IPS DF 19.7 (cell line): Measurements from ENCODE around the gene TTC7B.

ENCODE experiments used
- DNase-seq: peaks from one replicate; pipeline ENCODE4 v3.0.0-alpha.2; 2013; ENCODE audit warnings: low read depth, low spot score

Gene TTC7B

DNA sequence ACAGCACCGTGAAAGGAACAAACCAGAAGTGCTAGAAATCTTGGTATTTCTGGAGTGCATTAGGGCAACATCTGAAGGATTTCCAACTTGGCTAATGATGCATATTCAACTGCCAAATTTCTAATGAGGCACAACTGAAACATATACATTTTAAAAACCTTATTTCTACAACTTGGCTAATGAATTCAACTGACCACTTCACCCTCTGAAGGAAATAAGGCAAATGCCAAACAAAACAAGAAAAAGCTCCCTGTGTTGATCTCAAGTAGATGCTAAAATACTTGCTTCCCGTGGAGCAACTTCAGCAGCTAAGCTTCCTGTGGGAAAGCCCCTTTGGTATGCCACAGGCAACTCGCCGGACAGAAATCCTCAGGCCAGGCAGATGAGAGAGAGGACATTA, 167.1 kb downstream of the TTC7B start:
- no peak for DNase-seq

DNA sequence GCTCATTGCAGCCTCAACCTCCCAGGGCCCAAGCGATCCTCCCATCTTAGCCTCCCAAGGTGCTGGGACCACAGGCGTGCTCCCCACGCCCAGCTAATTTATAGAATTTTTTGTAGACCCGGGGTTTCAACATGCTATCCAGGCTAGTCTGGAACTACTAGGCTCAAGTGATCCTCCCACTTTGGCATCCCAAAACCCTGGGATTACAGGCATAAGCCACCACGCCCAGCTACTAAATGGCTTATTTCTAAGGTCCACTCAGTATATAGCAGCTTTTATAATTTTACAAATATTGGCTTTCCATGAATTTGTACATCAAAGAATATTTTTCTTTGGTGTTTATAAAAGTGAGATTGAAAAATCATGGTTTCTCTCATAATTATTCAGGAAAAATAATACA, 167.8 kb downstream of the TTC7B start:
- no peak for DNase-seq

DNA sequence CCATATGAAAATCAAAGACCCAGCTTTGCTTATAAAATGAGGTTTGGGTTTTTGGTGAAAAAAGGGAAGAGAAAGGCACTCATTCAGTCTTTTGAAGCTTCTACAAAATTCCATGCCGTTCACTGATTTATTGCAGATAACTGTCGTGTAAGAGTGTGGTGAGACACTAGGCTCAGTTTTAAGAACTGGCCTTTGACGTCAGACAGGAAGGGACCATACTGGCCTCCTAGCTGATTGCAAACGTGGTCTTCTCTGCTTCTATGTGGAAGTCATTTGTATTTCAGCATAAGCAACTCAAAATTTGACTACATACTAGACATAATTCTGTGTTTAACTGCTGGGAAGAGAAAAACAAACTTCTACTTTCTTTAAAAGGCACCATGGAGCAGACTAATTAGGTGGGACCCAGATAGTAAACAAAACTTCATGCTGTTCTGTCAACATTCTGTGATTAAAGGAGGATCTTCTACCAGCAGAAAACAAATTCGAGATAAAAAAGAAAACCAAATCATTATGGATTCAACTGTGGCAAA, 168.7 kb downstream of the TTC7B start:
- no peak for DNase-seq

DNA sequence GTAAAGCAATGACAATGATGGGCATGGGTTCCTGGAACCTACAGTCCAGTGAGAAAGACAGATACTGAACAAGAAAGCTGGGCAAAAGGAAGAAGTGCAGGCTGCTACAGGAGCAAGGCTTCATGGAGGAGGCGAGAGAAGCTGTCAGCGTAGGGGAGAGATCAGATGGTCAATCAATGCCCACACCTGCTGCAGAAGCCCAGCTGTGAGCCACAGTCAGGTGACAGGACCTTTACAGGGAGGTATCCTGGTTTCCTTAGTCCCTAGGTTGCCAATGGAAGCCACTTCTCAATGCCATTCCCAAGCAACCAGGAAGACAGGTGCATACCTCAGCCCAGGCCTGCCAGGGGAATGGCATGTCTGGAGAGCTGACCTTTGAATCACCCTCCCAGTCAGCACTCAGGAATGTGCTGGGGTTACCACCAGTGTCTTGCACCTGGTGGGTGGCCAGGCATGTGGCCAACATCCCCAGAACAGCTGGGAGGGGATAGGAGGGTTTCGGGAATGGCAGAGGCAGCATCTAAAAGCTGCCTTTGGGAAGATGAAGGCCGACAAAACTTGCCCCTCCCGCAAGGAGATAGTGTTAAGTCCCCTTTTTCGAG, 170.3 kb downstream of the TTC7B start:
- peak; percentile 90 for DNase-seq

DNA sequence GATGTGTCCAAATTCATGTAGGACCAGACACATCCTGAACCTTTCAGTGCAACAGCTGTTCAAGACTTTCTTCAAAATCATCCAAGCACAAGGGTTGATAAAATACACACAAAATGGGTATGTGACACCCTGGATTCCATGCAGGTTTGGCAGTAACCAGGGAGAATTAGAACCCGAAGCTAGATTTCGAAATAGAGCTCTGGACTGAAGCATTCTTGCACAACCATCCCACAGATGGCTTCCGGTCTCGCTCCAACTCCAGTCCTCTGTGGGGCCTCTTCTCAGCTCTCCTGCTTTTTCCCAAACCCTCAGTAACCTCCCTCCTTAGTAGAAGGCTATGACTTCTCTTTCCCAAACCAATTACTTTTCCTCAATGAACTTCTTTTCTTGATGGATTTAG, 171.3 kb downstream of the TTC7B start:
- no peak for DNase-seq

DNA sequence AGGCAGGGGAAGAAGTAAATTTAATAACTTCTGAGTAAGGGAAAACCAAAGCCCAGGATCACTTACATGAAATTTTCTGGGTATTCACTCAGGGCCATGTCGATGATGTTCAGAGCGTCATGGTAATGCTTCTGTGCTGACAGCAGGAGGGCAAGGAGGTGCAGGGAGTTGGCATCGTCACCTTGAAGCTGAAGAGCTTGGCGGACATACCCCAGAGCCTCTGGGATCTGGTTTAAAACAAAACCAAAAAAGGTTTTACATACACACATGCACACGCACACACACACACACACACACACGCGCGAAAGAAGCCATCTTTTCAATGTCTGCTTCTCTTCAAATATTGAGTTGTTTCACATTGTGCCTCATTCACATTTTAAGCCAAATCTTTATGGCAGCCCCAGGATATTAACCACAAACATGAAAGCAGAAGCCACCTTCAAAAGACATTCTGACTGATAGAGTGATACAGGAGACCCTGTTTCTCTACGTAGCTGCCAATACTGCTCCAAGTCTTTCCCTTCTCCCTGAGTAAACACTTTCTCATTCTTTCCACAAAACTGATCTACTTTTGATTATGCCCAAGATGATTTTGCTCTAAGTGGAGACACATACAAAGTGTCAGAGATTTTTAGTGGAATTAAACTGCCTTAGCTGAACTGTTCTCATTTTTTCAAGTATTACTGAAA, 172.1 kb downstream of the TTC7B start:
- no peak for DNase-seq

DNA sequence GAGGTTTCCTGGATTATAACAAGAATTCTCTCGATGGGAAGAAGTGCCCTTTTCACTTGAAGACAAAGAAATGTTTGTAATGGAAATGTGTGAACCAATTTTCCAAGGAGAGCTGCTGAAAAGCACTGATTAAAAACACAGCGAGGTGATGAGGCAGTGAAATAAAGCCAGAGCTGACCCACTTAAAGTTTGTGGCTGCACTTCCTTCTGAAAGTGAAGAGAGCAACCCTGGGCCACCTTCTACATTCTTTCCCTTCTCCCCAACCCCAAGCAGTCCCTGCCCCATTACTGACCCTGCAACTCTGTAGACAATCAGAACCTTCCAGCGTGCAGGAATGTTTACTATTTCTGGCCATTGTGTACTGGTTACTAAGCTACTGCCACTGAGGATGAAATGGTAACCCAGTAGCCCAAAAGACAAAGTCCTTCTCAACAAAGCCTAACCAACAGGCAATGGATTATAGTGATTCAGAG, 173.9 kb downstream of the TTC7B start:
- DNase-seq, result peak; percentile 78

DNA sequence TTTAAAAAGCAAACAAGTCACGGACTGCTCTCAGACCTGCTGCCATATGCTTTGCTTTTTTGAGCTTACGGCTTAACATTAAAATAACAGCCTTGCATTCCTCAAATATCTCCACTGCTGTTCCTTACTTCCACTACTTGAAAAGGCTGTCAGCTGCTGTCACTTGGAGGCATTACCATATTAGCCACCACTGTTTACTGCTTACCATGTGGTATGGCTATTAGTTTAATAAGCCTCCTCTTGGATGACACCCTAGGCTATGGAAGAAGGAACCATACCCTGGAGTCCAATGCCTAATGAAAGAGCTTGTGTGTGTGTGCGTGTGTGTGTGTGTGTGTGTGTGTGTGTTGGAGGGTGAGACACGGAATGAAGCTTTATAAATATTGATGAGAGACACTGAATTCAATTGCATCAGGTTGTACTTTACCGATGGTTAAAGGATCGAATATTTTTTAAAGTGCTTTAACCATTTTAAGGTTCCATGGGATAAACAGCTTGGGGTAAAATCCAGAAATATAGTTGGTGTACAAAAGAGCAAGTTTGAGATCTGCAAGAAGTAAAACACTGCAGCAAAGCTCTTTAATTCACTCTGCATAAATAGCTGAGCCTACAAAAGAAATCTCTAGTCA, 174.5 kb downstream of the TTC7B start:
- DNase-seq, result no peak

DNA sequence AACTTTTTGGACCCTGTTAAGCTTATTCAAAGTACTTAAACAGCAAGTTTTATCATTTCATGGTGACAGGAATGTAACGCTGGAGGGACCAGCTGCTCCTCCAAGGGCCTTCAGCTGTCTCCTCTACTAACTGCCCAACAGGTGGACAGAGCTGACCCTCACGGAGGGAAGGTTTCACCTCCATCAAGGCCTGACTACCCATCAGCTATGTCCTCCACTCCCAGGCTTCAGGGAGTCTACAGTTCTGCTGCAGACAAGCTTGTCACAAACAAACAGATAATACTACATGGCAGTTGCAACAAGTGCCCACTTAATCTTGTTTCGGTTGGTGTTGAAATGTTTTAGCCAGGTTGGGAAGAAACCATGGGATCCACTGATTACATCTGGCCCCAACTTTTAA, 175.1 kb downstream of the TTC7B start:
- no peak for DNase-seq

DNA sequence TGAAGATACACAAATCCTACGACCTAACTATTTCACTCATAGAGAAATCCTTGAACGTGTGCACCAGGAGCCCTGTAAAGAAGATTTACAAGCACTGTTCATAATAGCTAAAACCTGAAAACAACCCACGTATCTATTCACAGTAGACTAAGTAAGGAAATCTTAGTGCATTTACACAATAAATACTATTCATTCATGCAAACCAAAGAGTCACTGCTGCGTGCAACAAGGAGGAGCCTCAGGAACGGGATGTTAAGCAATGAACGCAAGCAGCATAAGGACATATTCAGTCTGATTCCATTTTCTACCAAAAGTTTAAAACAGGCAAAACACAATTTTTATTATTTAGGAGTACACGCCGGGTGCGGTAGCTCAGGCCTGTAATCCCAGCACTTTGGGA, 176.6 kb downstream of the TTC7B start:
- no peak for DNase-seq

DNA sequence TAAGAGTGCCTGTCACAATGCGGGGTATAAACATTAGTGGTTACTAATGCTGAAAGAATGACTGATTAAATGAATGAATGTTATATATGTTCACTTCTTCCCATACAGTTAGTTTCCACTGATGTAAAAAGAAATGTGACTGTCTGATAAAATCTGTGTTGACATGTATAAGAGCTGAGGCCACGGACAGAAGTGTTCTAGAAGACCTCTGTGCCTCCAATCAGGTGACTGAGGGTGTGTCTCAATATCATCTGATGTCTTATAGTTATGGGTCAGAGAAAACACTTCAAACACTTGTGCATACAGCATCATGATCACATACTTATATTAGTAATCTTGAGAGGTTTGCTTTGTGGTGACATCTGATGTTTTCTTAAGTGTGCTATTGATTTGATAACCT, 183.4 kb downstream of the TTC7B start:
- no peak for DNase-seq

DNA sequence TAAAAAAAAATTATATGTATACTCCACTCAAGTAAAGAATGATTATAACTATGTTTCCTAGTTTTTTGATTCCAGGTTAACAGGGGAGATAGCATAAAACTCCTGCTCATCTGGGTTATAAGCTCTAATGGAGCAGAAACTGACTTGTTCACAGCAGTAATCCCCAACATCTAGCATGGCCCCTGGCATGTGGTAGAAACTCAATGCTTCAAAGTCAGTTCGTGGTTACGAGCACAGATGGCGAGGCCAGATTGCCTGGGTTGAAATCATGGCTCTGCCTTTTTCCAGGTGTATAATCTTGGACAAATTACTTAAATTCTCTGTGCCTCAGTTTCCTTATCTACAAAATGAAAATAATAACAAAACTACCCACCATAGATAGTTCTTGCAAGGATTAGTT, 183.8 kb downstream of the TTC7B start:
- DNase-seq, result no peak

DNA sequence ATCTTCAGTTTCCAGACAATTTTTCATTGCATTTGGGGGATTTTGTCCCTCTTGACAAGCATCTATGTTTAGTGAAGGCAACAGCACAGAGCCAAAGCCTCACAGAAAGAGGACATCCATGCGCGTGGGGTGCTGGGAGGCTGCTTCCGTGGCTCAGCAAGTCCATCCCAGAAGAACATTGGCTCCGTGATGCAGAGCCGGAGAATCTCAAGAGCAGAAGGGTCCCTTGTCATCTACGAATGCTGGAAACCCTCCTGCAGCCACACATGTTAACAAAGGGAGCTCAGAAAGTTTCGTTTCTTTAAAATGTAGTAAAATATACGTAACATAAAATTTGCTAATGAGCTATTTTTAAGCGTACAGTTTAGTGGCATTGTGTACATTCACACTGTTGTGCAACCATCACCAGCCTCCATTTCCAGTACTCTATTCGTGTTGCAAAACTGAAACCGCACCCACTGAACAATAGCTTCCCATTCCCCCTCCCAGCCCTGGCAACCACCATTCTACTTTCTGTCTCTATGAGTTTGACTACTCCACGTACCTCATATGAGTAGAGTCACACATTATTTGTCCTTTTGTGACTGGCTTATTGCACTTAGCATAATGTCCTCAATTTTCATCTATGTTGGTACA, 185.9 kb downstream of the TTC7B start:
- DNase-seq, result no peak

DNA sequence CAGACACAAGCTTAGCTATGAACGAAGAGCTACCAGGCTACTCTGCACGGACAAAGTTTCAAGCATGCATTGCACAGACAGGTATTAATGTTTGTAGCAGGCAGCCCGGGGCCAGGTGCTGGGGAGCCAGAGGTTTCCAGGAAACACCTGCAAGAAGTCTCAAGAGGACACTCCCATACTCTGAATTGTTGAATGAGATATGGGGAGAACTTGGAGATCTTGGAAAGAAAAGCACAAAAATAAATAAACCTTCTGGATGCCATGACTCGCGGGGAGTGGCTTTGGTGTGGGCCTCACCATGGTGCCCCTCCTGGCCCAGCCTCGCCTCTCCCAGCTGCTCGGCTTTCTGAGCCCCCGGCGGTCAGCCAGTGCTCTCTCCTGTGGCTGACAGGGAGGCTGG, 186.8 kb downstream of the TTC7B start:
- DNase-seq, result no peak

DNA sequence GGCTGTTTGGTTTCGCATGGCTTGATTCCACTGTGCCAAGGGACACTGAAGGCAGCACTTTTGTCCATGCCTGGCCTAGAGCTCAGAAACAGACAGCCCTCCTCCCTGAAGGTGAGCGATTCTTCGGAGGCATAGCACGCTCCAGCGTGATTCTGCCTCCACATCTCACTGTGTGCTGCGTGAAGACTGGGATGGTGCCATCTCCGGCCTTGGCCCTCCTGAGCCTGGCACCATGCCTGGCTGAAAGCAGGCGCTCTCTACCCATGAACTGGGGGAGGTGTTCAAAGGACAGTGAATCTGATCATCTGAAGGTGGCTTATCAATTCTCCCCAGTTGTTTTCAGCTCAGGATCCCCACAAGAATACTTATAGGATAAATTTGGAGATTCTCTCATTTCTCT, 187.4 kb downstream of the TTC7B start:
- no peak for DNase-seq

DNA sequence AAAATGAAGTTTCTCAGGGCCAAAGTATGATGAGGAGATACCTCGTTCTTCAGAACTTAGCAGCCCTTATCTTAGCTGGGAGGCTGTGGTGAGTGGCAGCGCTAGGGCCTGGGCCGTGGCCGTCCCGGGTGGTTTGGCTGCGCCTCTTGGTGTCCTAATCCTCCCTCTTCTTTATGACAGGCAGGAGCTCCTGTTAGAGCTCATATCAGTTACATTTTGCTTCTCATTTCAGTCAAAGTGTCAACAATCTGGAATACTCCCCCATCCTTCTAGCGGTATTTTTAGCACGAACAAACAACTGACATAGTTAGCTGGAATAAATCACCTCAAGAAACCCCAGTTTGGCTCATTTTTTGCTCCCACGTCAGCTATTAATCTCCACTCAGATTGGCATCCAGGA, 188.8 kb downstream of the TTC7B start:
- no peak for DNase-seq

DNA sequence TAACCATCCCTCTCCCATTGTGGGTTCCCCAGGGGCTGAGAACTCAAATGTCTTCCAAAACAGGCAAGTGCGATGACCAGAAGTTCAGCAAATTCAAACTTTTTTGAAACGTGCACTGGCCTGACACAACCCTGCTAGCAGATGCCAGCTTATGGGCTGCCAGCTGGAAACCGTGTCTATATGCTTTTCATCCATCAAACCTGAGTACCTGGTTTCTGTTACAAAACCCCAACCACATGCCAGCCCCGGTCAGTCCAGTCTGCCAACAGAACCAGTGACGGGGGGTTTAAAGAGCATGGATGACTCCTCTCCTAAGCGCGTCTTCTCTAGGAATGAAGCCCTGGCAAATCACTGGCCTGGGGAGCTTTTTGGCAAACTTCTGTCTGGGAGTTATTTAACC, 189.7 kb downstream of the TTC7B start:
- DNase-seq, result no peak

DNA sequence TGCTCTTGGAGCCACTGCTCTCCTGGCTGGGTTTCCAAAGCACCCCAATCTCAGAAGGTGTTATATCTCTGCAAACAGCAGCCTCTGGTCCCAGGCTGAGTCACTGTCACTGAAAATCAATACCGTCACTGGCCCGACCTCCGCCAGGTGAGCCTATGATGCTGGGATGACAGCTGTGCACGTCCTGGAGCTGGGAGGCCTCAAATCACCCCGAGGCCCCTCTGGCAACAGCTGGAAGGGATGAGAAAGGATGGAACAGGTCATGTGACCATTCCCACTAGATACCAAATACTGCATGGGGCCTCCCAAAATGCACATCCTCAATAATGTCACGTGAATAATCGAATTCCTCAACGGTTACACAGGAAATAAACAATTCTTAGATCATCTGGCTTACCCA, 190.8 kb downstream of the TTC7B start:
- DNase-seq, result no peak

DNA sequence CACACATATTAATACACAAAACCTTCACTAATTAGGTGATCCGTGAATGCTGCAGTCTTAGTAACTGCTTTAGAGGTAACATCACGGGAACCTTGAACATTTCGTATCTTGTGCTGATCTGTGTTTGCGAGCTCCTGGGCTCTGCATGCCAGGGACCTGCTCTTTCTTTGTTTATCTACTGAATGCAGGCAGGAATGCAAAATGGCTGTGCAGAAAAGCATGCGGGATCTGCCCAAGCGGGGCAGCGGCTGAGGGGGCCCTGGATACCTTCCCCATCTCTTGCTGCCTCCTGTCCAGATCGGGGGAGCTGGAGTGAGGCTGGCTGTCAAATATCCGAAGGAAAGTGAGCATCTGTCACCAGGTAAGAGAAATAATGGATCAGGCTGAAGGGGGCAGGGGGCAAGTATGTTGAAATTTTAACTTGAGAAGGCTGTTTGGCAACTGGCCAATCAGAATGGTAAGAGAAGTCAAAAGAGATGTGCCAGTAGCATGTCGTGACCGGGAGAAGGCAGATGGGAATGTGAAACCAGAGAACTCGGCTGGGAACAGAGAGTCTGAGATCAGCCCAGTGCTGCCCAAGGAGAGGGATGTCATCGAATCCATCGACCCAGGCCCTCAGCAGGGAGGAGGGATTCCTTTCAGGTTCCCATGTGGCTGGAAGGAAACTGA, 191.4 kb downstream of the TTC7B start:
- no peak for DNase-seq

DNA sequence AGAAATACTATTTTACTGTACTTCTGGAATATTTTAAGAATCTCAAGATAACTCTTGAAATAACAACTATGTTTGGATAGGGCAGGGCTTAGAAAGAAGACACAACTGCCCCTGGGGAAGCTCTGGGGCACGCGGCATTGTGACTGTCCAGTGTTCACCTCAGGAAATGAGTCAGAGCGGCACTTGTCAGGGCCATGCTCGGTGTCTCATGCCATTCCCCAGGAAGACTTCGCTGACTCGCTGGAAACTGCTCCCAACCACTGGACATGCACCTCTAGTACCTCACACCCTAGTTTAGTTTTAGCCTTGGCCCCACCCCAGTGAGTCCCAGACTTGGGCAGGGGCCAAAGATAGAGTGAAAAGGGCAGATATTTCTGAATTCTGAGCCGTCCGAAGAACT, 192.0 kb downstream of the TTC7B start:
- no peak for DNase-seq

DNA sequence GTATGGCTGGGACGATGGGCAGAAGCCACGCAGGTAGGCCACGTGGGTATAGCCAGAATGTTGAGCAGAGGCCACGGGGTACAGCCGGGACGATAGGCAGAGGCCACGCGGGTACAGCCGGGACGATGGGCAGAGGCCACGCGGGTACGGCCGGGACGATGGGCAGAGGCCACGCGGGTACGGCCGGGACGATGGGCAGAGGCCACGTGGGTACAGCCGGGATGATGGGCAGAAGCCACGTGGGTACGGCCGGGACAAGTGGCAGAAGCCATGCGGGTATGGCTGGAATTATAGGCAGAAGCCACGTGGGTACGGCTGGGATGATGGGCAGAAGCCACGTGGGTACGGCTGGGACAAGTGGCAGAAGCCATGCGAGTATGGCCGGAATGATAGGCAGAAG, 195.0 kb downstream of the TTC7B start:
- DNase-seq, result no peak

DNA sequence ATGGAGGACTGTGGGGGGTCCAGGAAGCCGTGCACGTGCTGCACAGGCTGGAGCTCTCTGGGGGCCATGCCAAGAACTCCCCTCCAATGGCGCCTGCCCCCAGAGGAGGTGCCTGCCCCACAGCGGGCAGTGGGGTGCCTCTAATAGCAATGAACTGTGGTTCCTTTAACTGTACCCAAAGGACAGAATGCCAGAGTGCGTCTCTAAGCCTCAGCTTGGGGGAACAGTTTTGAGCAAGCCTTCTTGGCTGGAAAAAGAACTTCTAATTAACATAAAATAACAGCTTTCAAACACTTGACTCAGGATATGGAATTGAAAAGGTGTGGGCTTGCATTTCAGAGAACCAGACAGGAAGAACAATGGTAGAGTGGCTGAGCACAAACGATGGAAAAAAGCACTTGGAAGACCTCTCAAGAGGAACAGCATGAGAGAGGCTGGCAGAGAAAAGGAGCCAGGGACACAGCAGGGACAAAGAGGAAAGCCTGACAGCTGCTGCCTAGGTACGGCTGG, 195.6 kb downstream of the TTC7B start:
- DNase-seq, result no peak
